ENCODE measurements around the gene EFNA5.

EFNA5 gene

GRCh38 chr5:107467137-107467932, 203.4 kb downstream of the EFNA5 start:
- Histone ChIP-seq H3K27me3 (ENCODE audit: insufficient read depth, low read length) (no peaks in the 10 kb centered on the region), H3K4me1 (ENCODE audit: insufficient read depth, low read length, severe bottlenecking) (peaks cover 75% of the 10 kb centered on the region), H3K4me2 (ENCODE audit: low read length) (no peak overlapping the region)

GRCh38 chr5:107466233-107466769, 204.4 kb downstream of the EFNA5 start:
- Histone ChIP-seq H4K20me1 (ENCODE audit: insufficient read depth, low read length) (no peaks in the 10 kb centered on the region), H3F3A (ENCODE audit: insufficient read depth, low read length) (no peaks in the 10 kb centered on the region), H3K36me3 (ENCODE audit: insufficient read depth, low read length) (no peaks in the 10 kb centered on the region), H3K9ac (ENCODE audit: low read length) (no peak overlapping the region), H3K27me3 (ENCODE audit: insufficient read depth, low read length) (no peaks in the 10 kb centered on the region), H3K4me3 (ENCODE audit: low read depth, low read length, poor library complexity, severe bottlenecking) (no peak overlapping the region), H3K9me2 (ENCODE audit: low read depth, low read length) (no peaks in the 10 kb centered on the region), H3K4me2 (ENCODE audit: low read length) (no peak overlapping the region), H3K4me1 (ENCODE audit: insufficient read depth, low read length, severe bottlenecking) (peaks cover 85% of the 10 kb centered on the region), H2AFZ (ENCODE audit: low read length) (no peak overlapping the region), H3K79me2 (ENCODE audit: insufficient read depth, low read length) (no peaks in the 10 kb centered on the region), H3K27ac (ENCODE audit: low read depth, low read length, poor library complexity, severe bottlenecking) (peak overlapping the region; percentile 98), H3K9me3 (ENCODE audit: low read length) (no peaks in the 10 kb centered on the region)
- TF ChIP-seq EZH2 (IDR thresholded peaks at IDR 0.05; ENCODE audit: borderline replicate concordance, low read length) (no peak), CTCF (IDR thresholded peaks at IDR 0.05; ENCODE audit: low read length) (no peak)

More at GRCh38 chr5:107467137-107467932, 203.4 kb downstream of the EFNA5 start:
- Histone ChIP-seq H3K9me3 (ENCODE audit: low read length) (no peaks in the 10 kb centered on the region), H3K4me3 (ENCODE audit: low read depth, low read length, poor library complexity, severe bottlenecking) (no peak overlapping the region), H3K36me3 (ENCODE audit: insufficient read depth, low read length) (no peaks in the 10 kb centered on the region), H4K20me1 (ENCODE audit: insufficient read depth, low read length) (no peaks in the 10 kb centered on the region), H2AFZ (ENCODE audit: low read length) (no peak overlapping the region), H3K9me2 (ENCODE audit: low read depth, low read length) (no peaks in the 10 kb centered on the region), H3K27ac (ENCODE audit: low read depth, low read length, poor library complexity, severe bottlenecking) (peak overlapping the region; percentile 52), H3K9ac (ENCODE audit: low read length) (no peak overlapping the region), H3F3A (ENCODE audit: insufficient read depth, low read length) (no peaks in the 10 kb centered on the region), H3K79me2 (ENCODE audit: insufficient read depth, low read length) (no peaks in the 10 kb centered on the region)
- TF ChIP-seq EZH2 (IDR thresholded peaks at IDR 0.05; ENCODE audit: borderline replicate concordance, low read length) (no peak), CTCF (IDR thresholded peaks at IDR 0.05; ENCODE audit: low read length) (no peak)

- H3K4me2 ChIP-seq (ENCODE audit: low read length): peak overlapping the region; percentile 70
- H3K9me2 ChIP-seq (ENCODE audit: low read depth, low read length): no peaks in the 10 kb centered on the region
- H2AFZ ChIP-seq (ENCODE audit: low read length): no peak overlapping the region
- peaks cover 96% of the 10 kb centered on the region for H3K4me1 ChIP-seq (ENCODE audit: insufficient read depth, low read length, severe bottlenecking)
- H3K27me3 ChIP-seq (ENCODE audit: insufficient read depth, low read length): no peaks in the 10 kb centered on the region
- peak overlapping the region; percentile 98 for H3K27ac ChIP-seq (ENCODE audit: low read depth, low read length, poor library complexity, severe bottlenecking)
- no peaks in the 10 kb centered on the region for H3K36me3 ChIP-seq (ENCODE audit: insufficient read depth, low read length)
- H3K9ac ChIP-seq (ENCODE audit: low read length): peak overlapping the region; percentile 63
- H3F3A ChIP-seq (ENCODE audit: insufficient read depth, low read length): no peaks in the 10 kb centered on the region
- H3K4me3 ChIP-seq (ENCODE audit: low read depth, low read length, poor library complexity, severe bottlenecking): peak overlapping the region; percentile 43
- no peaks in the 10 kb centered on the region for H4K20me1 ChIP-seq (ENCODE audit: insufficient read depth, low read length)
- no peaks in the 10 kb centered on the region for H3K79me2 ChIP-seq (ENCODE audit: insufficient read depth, low read length)
- TF ChIP-seq CTCF (IDR thresholded peaks at IDR 0.05; ENCODE audit: low read length) (no peak), EZH2 (IDR thresholded peaks at IDR 0.05; ENCODE audit: borderline replicate concordance, low read length) (no peak)
- no peaks in the 10 kb centered on the region for H3K9me3 ChIP-seq (ENCODE audit: low read length)
These were observed 205.9 kb downstream of the EFNA5 start for GRCh38 chr5:107464876-107465275.

All from OCI-LY1 (cell line).